Activated CD4-positive, alpha-beta T cell treated with anti-CD3 and anti-CD28 coated beads for 36 hours (primary cell): ENCODE data around the gene ZNF230. TPM values are rescaled to one million over a fixed set of nuclear protein-coding genes. Genes with fewer than 3 reads are reported as not detected.
A peak's percentile ranks its signal among the peaks of the same experiment; 100 is the strongest.

ENCODE experiments used
- ATAC-seq: fragments of 200-7000 bp; cut with Tn5 transposase; one replicate; pipeline ENCODE4 v1.10.0; 2021; ENCODE audit warnings: mild to moderate bottlenecking, moderate library complexity
- CTCF ChIA-PET: fragments of 350-600 bp; sonication (Branson Sonifier 250); formaldehyde crosslinking; loops from one replicate; lab custom pipeline; 2021; ENCODE audit warnings: antibody characterized with exemption; lab: Charles Lee
- POLR2A ChIA-PET: fragments of 350-600 bp; sonication (Branson Sonifier 250); formaldehyde crosslinking; loops from one replicate; lab custom pipeline; 2021; ENCODE audit warnings: antibody characterized with exemption, inconsistent platforms; lab: Charles Lee
- DNase-seq: peaks from one replicate; pipeline ENCODE4 v3.0.0-alpha.2; 2020
- H3K27ac Mint-ChIP-seq: one replicate; pipeline ENCODE4 v1.8.0; 2021; ENCODE audit warnings: mixed read lengths
- H3K27me3 Mint-ChIP-seq: one replicate; pipeline ENCODE4 v1.8.0; 2021; ENCODE audit warnings: mixed read lengths
- H3K36me3 Mint-ChIP-seq: one replicate; pipeline ENCODE4 v1.8.0; 2021; ENCODE audit warnings: low read depth, mixed read lengths
- H3K4me1 Mint-ChIP-seq: one replicate; pipeline ENCODE4 v1.8.0; 2021; ENCODE audit warnings: mixed read lengths
- H3K4me3 Mint-ChIP-seq: one replicate; pipeline ENCODE4 v1.8.0; 2021; ENCODE audit warnings: mild to moderate bottlenecking, moderate library complexity, mixed read lengths
- H3K9me3 Mint-ChIP-seq: one replicate; pipeline ENCODE4 v1.8.0; 2021; ENCODE audit warnings: low read depth, mixed read lengths
- intact Hi-C, 2 experiments: fragments of 100-400 bp; cut with DNase I in 1 of 2; cut with micrococcal nuclease in 1 of 2; formaldehyde crosslinking; loops; one replicate each; pipeline versions ENCODE4 v1.14.2 to v1.15.1; 2022 to 2024; cut with DNase I, micrococcal nuclease
- total RNA-seq, 2 experiments: library from RNA; stranded (reverse); gene quantifications; one replicate each; pipeline ENCODE4 v1.2.3, GENCODE V29; 2021

ZNF230 gene
- total RNA-seq, result 1 to 10 TPM; 3.0 to 3.8 TPM

DNA sequence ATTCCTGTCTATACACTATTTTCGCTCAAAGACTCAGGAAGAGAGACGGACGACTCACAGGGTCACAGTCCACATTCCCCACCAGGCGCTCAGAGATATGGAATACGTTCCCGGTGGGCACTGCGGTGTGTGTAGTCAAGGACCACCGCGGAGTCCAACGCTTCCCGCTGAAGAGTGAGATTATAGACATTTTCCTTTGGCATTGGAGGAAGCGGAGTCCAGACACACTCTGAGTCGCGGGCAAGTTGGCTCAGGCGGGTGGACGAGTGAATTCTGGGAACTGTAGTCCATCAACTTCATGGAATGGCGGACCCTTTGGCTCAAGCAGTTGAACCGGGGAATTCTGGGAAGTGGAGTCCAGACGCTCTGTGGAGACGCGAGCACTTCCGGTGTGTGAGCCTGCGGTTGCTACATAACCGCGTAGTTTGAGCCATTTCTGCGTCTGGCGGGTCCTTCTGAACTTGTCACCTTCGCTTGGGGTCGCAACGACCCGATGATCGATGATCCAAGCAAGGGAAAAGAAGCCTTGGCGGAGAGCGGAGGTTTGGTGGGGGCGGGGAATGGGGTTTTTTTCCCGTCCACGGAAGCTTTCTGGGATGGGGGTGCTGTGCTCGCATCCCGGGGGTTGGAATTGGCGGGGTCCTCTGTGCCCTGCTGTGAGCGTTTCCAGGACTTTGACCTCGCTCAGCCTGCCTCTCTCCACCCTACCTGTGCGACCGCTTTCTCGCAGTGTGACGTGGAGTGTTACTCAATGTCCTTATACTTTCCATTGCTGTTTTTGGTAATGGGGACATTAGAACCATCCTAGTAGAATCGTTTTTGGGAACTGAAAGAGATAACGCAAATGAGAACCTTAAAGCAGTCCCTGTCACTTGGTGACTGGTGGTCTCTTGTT, at the start of gene ZNF230:
Gene ZNF230, plus strand, starts transcription at position 392 of the 895 bp plus-strand sequence. CDS start 4,122 bp downstream, outside the sequence.
- CTCF ChIA-PET, result interaction anchor here (0.7 to 1.6 kb wide), 2 partner anchors 68 to 257 kb away, joined by 3 to 5 read pairs; partner anchors contain the start of gene ZNF45
- POLR2A ChIA-PET, result no interaction called here
- H3K4me1 Mint-ChIP-seq, result peaks cover 16% of the 10 kb centered on the region
- H3K36me3 Mint-ChIP-seq, result peaks cover 32% of the 10 kb centered on the region
- H3K4me3 Mint-ChIP-seq, result peak within 1 kb of the TSS; percentile 85
- no peaks in the 10 kb centered on the region for H3K27me3 Mint-ChIP-seq
- H3K27ac Mint-ChIP-seq, result peak within 1 kb of the TSS; percentile 98
- DNase-seq (peak; percentile 90), ATAC-seq (peak; percentile 99)
- peaks cover 30% of the 10 kb centered on the region for H3K9me3 Mint-ChIP-seq
- intact Hi-C loops, result loop anchor here (1.0 to 5.0 kb wide), 16 partner anchors 19 to 497 kb away; partner anchors contain the start of genes ZNF155 (in 2 of the 2), ZNF222 (in 2 of the 2), ZNF224 (in 2 of the 2) and ZNF225 (in 2 of the 2)

DNA sequence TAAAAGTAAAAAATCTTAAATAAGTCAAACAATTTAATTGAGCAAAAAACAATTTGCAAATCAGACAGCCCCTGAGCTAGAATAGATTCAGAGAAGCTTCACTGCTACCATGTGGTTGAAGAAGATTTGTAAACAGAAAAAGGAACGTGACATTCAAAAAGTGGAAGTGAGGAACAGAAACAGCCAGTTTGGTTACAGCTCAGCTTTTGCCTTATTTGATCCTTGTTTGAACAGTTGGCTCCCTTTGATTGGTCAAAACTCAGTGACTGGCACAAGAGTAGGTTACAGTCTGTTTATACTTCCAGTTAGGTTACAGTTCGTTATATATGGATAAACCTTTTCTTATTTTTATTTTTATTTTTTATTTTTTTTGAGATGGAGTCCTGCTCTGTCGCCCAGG, 45.9 kb upstream of the ZNF230 start:
- ChIA-PET CTCF (no interaction called here), POLR2A (no interaction called here)
- Mint-ChIP-seq H3K4me3 (no peak overlapping the region), H3K27ac (no peak overlapping the region), H3K9me3 (peaks cover 28% of the 10 kb centered on the region), H3K36me3 (peaks cover 12% of the 10 kb centered on the region), H3K4me1 (no peaks in the 10 kb centered on the region), H3K27me3 (peaks cover 2% of the 10 kb centered on the region)
- ATAC-seq (no peak), DNase-seq (no peak)
- intact Hi-C loops, result no loop called here

DNA sequence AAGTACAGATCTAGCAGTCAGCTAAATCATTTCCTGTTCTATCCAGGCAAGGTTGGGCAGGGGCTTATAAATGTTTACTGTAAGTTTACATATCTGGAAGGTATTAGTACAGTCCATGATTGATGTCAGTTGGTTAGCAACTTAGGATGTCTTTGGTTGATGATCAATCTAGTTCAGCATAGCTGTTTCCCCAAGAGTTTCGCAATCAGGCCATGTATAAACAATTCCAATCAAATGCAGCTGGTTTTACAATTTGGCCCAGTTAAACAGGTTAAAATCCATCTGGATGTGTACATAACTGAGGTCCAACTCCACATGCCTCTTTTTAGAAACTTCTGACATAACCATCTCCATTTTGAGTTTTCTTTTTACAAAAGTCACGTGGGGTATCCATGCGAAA, 44.9 kb upstream of the ZNF230 start:
- ChIA-PET CTCF (no interaction called here), POLR2A (no interaction called here)
- H3K4me3 Mint-ChIP-seq, result no peak overlapping the region
- intact Hi-C loops, result no loop called here
- H3K27me3 Mint-ChIP-seq, result no peaks in the 10 kb centered on the region
- H3K27ac Mint-ChIP-seq, result no peak overlapping the region
- no peaks in the 10 kb centered on the region for H3K4me1 Mint-ChIP-seq
- no peak for ATAC-seq
- DNase-seq, result no peak
- H3K9me3 Mint-ChIP-seq, result peaks cover 26% of the 10 kb centered on the region
- peaks cover 17% of the 10 kb centered on the region for H3K36me3 Mint-ChIP-seq

DNA sequence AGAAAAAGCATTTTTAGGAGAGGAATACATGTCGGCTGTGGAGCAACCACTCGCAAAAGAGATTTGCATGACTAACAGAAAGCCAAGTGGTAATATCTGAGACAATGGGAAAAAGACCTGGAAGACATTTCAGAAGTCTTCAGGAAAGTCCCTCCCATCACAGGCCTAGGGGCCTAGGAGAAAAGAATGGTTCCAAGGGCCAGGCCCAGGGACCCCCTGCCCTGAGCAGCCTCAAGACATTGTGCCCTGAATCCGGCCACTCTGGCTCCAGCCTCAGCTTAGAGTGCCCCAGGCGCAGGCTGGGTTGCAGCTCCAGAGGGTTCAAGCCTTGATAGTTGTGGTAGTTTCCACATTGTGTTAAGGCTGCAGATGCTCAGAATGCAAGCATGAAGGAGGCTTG, 42.3 kb upstream of the ZNF230 start:
- H3K4me1 Mint-ChIP-seq, result no peaks in the 10 kb centered on the region
- intact Hi-C loops, result no loop called here

DNA sequence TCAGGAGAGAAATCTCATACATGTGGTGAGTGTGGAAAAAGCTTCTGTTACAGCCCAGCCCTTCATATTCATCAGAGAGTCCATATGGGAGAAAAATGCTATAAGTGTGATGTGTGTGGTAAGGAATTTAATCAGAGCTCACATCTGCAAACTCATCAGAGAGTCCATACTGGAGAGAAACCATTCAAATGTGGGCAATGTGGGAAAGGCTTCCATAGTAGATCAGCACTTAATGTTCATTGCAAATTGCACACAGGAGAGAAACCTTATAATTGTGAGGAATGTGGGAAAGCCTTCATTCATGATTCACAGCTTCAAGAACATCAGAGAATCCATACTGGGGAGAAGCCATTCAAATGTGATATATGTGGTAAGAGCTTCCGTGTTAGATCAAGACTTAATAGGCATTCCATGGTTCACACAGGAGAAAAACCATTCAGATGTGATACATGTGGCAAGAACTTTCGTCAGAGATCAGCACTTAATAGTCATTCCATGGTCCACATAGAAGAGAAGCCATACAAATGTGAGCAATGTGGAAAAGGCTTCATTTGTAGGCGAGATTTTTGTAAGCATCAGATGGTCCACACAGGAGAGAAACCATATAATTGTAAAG, 36.6 kb upstream of the ZNF230 start:
- POLR2A ChIA-PET, result no interaction called here
- intact Hi-C loops, result no loop called here
- H3K27ac Mint-ChIP-seq, result no peak overlapping the region
- H3K9me3 Mint-ChIP-seq, result peaks cover 44% of the 10 kb centered on the region
- no peak overlapping the region for H3K4me3 Mint-ChIP-seq
- no peak for DNase-seq
- H3K27me3 Mint-ChIP-seq, result no peaks in the 10 kb centered on the region
- ATAC-seq, result no peak
- CTCF ChIA-PET, result interaction anchor here (1.3 kb wide), 1 partner anchor 129 kb away, joined by 3 read pairs; no protein-coding TSS in a partner anchor
- peaks cover 58% of the 10 kb centered on the region for H3K36me3 Mint-ChIP-seq
- H3K4me1 Mint-ChIP-seq, result no peaks in the 10 kb centered on the region

More for the DNA sequence above, 42.3 kb upstream of the ZNF230 start:
- Mint-ChIP-seq H3K36me3 (peaks cover 34% of the 10 kb centered on the region), H3K27me3 (no peaks in the 10 kb centered on the region), H3K27ac (no peak overlapping the region), H3K9me3 (peaks cover 31% of the 10 kb centered on the region), H3K4me3 (no peak overlapping the region)
- no peak for DNase-seq
- no peak for ATAC-seq
- ChIA-PET CTCF (no interaction called here), POLR2A (no interaction called here)

DNA sequence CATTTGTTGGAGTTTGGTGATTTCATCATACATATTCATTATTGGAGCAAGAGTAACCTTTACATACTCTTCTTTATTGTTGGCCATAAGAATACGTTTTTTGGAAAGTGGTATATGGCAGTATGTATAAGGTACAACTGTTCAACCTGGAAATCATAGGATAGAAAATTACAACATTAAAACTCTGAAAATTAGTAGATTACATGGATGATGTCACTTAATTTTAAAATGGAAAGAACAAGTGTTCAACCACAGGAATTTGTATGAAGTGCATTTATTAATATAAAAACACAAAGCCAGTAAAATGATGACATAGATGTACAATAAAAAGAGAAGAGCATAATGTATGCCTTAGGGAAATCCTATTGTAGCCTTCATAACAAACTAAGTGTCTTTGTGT, 26.0 kb upstream of the ZNF230 start:
- Mint-ChIP-seq H3K36me3 (peaks cover 4% of the 10 kb centered on the region), H3K4me1 (no peaks in the 10 kb centered on the region), H3K27me3 (no peaks in the 10 kb centered on the region), H3K9me3 (peaks cover 31% of the 10 kb centered on the region), H3K27ac (no peak overlapping the region), H3K4me3 (no peak overlapping the region)
- DNase-seq (no peak), ATAC-seq (no peak)
- intact Hi-C loops, result no loop called here
- ChIA-PET CTCF (no interaction called here), POLR2A (no interaction called here)

DNA sequence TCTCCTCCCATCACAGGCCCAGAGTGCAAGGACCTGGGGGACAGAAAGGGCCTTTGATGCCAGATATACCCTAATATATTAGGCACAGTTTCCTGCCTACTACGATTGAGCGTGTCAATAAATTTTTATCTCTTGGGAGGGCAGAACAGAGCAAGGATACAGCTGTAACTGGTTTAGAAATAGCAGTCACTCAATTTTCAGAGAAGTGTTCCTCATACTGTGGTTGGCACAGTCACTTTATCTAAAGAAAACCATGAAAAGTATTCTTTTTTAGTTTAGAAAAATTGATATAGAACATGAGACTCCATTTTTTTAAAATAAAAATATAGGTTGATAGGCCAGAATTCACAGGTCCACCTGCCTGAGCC, 19.2 kb upstream of the ZNF230 start:
- Mint-ChIP-seq H3K27me3 (no peaks in the 10 kb centered on the region), H3K4me3 (peak overlapping the region; percentile 61), H3K4me1 (peaks cover 11% of the 10 kb centered on the region), H3K36me3 (peaks cover 18% of the 10 kb centered on the region), H3K9me3 (no peaks in the 10 kb centered on the region), H3K27ac (peak overlapping the region; percentile 37)
- CTCF ChIA-PET, result no interaction called here
- POLR2A ChIA-PET, result no interaction called here
- DNase-seq (no peak), ATAC-seq (no peak)
- intact Hi-C loops, result no loop called here

DNA sequence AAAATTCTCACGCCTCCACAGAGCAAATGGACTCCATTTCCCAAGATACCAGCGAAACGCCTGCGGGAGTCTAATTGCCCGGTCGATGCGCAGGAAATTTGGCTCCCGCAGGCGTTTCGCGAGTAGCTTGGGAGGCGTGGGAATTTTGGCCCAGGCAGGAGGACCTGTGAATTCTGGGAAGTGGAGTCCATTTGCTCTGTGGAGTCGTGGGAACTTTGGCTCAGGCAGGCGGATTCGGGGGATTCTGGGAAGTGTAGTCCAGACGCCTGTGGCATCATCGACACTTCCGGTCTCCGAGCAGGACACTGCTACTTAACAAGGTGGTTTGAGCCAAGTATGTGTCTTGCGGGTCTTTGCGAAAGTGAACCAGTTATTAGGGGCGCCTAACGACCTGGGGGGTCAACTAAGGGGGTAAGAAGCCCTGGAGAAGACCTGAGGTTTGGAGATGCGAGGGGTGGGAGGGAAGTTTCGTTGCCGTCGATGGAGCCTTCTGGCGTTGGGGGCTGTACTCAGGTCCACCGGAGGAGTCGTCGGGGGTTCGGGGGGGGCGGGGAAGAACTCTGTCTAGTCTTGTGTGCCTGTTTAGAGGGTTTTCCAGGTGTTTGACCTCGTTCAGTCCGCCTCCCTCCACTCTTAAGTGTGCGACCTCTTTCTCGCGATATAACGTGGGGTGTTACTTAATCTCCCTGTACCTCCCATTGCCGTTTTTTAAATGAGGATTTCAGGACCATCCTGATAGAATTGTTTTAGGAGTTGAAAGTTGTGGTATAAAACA, 18.7 kb upstream of the ZNF230 start, which contains the start of gene ZNF155:
Gene ZNF155, plus strand, starts transcription at position 277 of the 775 bp plus-strand sequence. CDS start 4,356 bp downstream, outside the sequence.
- ChIA-PET CTCF (interaction anchor here (0.5 to 1.1 kb wide), 3 partner anchors 9 to 348 kb away, joined by 3 read pairs; no protein-coding TSS in a partner anchor), POLR2A (no interaction called here)

DNA sequence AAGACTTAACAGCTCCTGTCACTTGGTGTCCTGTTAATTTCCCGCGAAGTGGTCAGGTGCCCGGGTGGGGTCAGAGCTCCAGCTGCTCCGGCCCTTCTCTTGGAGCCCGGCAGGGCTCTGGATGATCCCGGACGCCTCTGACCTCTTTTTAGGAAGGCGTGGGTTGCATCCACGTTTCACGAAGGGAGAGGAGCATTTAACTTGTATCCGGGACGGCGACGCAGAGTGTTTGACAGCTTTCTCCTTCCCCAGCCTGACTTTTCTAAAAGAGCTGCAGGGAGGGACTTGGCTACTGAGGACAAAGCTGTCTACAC, 18.1 kb upstream of the ZNF230 start:
- peak; percentile 7 for ATAC-seq
- H3K4me1 Mint-ChIP-seq, result peaks cover 11% of the 10 kb centered on the region
- no peaks in the 10 kb centered on the region for H3K9me3 Mint-ChIP-seq
- intact Hi-C loops, result loop anchor here (1.0 kb wide), 9 partner anchors 18 to 181 kb away; partner anchors contain the start of genes ZNF230 (in 2 of the 2), ZNF45 (in 2 of the 2), ZNF221 (in 1 of the 2) and ZNF222 (in 1 of the 2)
- ChIA-PET CTCF (interaction anchor here (0.5 to 1.1 kb wide), 4 partner anchors 8 to 673 kb away, joined by 3 read pairs; no protein-coding TSS in a partner anchor), POLR2A (no interaction called here)
- peak overlapping the region; percentile 90 for H3K4me3 Mint-ChIP-seq
- peak; percentile 21 for DNase-seq
- H3K27me3 Mint-ChIP-seq, result no peaks in the 10 kb centered on the region
- H3K27ac Mint-ChIP-seq, result peak overlapping the region; percentile 92
- H3K36me3 Mint-ChIP-seq, result peaks cover 29% of the 10 kb centered on the region

More for the DNA sequence above, 18.7 kb upstream of the ZNF230 start, which contains the start of gene ZNF155:
- H3K27me3 Mint-ChIP-seq, result no peaks in the 10 kb centered on the region
- ATAC-seq (peak; percentile 97), DNase-seq (peak; percentile 82)
- H3K9me3 Mint-ChIP-seq, result no peaks in the 10 kb centered on the region
- peak within 1 kb of the TSS; percentile 92 for H3K27ac Mint-ChIP-seq
- peaks cover 11% of the 10 kb centered on the region for H3K4me1 Mint-ChIP-seq
- intact Hi-C loops, result loop anchor here (1.0 kb wide), 9 partner anchors 18 to 181 kb away; partner anchors contain the start of genes ZNF230 (in 2 of the 2), ZNF45 (in 2 of the 2), ZNF221 (in 1 of the 2) and ZNF222 (in 1 of the 2)
- H3K36me3 Mint-ChIP-seq, result peaks cover 24% of the 10 kb centered on the region
- H3K4me3 Mint-ChIP-seq, result peak within 1 kb of the TSS; percentile 90

DNA sequence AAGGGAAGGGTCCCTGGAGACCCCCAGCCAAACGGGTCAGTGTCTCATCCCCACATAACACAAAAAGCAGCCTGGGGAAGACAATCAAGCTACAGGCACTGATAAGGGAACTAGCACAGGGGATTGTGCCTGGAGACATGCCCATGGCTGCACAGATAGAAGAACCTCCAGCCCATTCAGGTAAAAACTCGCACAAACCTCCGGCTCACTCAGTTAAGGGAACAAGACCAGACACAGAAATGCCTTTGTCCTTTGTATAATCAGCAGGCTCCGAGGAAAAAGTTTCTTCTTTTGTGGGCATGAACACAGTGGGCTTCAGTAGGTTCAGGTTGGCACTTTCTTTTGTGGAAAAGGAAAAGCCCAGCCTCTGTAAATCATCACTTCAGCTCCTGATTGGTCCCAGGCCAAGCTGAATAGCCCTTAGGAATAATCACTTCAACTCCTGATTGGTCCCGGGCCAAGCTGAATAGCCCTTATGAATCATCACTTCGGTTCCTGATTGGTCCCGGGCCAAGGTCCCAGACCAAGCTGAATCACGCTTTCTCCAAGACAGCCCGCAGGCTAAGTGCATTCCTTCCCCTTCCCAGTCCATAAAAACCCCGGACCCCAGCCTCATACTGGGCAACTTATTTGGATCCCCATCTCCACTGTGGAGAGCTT, 5.0 kb upstream of the ZNF230 start:
- Mint-ChIP-seq H3K4me1 (peaks cover 9% of the 10 kb centered on the region), H3K27me3 (no peaks in the 10 kb centered on the region), H3K4me3 (no peak overlapping the region), H3K36me3 (peaks cover 53% of the 10 kb centered on the region), H3K9me3 (peaks cover 28% of the 10 kb centered on the region), H3K27ac (no peak overlapping the region)
- ChIA-PET CTCF (no interaction called here), POLR2A (no interaction called here)
- intact Hi-C loops, result no loop called here
- DNase-seq (no peak), ATAC-seq (no peak)
